Hindlimb muscle (tissue), 1 donor: ENCODE measurements around the gene MKNK2. TPM values are rescaled to one million over a fixed set of nuclear protein-coding genes. Genes with fewer than 3 reads are reported as not detected.

Experiments used
- DNase-seq: peaks from one replicate; pipeline ENCODE4 v3.0.0-alpha.2; 2013
- polyA plus RNA-seq: library from polyadenylated mRNA; unstranded; fragments of 120-200 nt; gene quantifications from one replicate; pipeline ENCODE4 v1.2.1, GENCODE V29; 2013; ENCODE audit not compliant: insufficient read length

Gene MKNK2
- polyA plus RNA-seq, 1 donor = 116 TPM

DNA sequence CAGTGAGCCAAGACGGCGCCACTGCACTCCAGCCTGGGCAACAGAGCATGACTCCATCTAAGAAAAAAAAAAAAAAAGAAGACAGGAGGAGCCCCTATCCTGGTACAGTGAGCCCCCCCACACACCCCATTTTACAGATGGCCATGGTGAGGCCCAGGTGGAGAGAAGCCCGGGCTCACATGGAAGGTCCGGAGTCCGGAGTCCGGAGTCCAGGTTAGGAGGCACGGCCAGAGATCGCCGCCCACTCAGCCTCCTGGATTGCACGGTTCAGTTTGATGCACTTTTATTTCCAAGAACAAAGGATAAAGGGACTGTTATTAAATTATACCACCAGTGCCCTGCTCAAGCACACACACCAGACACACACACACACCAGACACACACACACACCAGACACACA is 24.3 kb downstream of the MKNK2 start:
- DNase-seq = no peak

DNA sequence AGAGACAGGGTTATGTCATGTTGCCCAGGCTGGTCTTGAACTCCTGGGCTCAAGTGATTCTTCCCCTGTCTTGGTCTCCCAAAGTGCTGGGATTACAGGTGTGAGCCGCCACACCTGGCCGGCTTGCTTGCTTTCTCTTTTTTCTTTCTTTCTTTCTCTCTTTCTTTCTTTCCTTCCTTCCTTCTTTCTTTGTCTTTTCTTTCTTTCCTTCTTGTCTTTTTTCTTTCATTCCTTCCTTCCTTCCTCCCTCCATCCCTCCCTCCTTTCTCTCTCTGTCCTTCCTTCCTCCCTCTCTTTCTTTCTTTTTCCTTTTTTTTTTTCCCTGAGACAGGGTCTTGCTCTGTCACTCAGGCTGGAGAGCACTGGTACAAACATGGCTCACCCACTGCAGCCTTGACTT is 28.8 kb downstream of the MKNK2 start:
- DNase-seq = no peak

DNA sequence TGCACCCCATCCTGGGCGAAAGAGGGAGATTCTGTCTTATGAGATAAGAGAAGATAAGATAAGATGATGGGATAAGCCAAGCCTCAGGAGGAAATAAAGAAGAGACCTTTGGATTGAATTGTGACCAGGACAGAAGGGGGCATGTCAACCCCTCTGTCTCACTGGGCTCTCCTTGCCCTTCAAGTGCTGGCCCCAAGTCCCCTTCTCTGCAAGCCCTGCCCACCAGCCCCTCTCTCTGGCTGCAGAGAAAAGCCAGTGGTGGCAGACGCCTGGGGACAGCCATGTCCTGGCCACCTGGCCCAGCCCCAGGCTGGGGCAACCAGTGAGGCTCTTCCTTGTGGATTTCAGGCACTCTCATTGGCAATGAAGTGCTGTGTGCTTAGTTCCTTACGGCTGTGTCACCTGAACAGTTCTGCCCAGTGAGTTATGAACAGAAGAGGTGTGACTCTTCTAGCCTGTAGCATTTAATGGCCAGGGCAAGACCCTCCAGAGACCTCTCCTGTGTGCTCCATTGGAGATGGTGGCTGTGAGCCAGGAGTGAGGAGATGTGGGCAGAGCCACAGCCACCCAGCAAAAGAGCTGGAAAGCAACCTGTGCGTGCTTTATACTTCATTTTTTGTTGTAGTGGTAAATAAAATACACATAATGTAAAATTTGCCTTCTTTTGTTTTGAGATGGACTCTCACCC is 29.4 kb downstream of the MKNK2 start:
- DNase-seq = no peak

DNA sequence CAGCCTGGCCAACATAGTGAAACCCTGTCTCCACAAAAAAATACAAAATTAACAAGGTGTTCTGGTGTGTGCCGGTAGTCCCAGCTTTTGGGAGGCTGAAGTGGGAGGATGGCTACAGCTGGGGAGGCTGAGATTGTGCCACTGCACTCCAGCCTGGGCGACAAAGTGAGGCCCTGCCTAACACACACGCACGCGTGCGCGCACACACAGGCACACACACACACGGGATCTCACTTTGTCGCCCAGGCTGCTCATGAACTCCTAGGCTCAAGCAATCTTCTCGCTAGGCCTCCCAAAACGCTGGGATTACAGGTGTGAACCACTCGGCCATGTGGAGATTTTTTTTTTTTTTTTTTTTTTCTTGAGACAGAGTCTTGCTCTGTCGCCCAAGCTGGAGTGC is 32.3 kb downstream of the MKNK2 start:
- DNase-seq = no peak

DNA sequence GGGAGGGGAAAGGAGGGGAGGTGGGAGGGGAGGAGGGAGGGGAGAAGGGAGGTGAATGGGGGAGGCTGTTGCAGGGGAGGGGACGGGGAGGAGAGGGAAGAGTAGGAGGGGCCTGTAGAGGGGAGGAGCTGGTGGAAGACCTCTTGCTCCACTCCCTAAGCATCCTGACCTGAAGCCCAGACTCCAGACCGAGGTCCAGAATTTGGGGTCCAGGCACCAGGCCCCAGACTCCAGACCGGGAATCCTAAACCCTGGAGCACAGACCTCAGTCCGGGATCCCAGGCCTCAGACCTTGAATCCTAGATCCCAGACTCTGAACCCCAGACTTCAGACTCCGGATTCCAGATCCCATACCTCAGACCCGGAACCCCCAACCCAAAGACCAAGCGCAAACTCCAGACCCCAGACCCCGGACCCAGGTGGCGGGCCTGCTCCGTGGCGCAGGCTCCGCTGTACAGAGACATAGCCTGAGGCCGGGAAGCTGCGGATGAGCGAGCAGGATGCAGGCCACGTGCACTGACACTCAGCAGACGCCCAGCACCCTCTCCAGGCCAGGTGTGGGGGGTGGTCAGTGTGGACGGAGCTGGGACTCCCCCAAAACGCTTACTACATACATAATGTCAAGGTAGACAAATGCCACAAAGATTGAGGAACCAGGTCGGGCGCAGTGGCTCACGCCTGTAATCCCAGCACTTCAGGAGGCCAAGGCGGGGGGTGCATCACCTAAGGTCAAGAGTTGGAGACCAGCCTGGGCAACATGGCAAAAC is 34.8 kb downstream of the MKNK2 start:
- peak; percentile 76 for DNase-seq

DNA sequence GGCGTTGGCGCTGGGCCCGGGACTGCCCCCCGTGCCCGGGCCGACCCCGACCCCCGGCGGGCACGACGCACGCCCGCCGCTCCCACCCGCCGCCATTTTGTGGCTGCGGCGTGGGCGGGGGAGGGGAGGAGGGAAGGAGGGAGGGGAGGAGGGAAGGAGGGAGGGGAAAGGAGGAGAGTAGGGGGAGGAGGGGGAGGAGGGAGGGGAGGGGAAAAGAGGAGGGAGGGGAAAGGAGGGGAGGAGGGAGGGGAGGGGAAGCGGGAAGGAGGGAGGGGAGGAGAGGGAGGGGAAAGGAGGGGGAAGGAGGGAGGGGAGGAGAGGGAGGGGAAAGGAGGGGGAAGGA is 35.5 kb downstream of the MKNK2 start, which contains the start of gene BTBD2:
BTBD2 (minus strand) TSS at position 107 of the 343 bp plus-strand sequence; CDS start at position 96, 11 bp downstream.
- peak; percentile 78 for DNase-seq

DNA sequence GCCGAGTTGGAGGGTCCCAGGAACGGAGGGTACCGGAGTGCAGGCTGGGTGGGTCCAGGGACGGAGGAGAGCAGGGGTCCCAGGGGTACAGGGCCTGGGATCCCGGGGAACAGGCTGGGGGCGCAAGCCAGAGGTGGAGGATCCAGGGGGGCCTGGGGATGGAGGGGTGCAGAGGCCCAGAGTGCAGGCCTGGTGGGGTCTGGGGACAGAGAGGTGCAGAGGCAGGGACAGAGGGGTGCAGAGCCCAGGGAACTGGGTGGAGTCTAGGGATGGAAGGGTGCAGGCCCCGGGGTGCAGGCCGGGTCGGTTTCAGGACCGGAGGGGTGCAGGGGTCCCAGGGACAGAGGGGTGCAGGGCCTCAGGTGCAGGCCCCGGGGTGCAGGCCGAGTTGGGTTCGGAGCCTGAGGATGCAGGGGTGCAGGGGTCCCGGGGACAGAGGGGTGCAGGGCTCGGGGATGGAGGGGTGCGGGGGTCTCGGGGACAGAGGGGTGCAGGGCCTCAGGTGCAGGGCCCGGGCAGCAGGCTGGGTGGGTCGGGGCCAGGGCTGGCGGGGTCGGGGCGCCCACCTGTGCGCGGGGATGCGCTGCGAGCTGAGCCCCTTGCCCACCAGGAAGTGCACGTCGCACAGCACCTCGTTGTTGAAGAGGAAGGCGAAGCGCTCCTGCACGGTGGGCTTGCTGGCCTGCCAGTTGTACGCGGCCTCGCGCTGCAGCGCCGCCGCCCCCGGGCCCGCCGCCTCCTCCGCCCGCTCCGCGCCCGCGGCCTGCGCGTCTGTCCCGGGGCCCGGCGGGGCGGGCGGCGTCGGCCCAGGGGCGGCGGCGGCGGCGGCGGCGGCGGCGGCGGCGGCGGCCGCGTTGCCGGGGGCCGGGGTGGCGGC is 36.1 kb downstream of the MKNK2 start:
- DNase-seq = no peak

DNA sequence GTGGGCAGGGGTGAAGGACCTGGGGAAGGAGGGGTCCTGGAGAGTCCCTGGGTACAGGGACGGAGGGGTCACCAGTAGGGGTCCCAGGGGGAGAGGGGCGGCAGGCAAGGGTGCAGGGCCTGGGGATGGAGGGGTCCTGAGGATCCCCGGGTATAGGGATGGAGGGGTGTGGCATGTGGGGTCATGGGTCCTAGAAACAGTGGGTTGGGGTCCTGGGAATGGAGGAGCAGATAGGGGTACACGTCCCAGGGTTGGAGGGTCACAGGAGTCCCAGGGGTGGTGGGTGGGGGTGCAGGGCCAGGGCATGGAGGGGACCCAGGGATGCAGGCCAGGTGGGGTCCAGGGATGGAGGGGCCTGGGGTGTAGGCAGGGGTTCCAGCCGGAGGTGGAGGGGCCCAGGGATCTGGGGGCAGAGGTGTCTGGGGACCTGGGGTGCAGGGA is 36.9 kb downstream of the MKNK2 start:
- no peak for DNase-seq

DNA sequence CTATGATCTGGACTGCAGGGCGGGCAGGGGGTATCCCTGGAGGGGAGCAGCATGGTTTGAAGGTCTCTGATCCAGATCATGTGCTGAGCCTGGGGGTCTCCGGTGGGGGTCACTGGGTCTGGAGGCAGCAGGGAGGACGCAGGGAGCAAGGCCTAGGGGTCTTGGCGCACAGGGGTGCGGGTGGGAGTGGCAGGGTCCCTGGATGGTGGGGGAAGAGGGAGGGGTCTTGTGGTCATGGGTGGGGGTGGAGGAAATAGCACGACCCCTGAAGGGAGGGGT is 37.4 kb downstream of the MKNK2 start:
- DNase-seq = no peak

DNA sequence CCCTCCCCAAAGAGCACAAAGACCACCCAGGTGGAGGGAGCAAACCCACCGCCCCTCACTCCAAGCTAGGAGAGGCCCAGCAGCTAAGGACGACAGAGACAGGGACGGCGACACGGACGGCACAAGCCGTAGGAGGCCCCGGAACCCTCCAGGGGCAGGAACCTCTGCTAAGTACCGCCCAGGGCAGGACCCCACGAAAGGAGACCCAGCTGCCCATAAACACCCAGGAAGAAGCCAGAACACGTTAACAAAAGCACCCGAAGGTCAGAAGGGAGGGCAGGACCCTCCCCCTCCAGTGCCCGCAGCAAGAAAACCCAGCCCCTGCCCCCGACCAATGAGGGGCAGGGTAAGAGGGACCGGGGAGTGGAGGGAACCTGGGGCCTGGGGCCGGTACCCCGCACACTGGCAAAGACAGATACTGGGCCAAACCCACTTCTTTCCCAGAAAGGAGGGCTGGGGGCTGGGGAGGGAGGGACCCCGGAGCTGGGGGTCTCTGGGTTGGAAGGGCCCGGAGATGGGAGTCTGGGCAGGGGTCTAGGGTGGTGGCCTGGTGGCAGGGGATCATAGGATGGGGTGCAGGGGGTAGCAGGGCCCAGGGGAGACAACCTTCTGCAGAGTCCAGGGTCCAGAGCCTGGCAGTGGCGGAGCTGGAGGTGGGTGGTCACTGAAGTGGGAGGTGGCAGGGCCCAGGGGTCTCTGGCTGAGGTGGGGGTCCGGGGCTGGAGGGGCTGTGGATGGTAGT is 37.9 kb downstream of the MKNK2 start:
- DNase-seq = no peak

DNA sequence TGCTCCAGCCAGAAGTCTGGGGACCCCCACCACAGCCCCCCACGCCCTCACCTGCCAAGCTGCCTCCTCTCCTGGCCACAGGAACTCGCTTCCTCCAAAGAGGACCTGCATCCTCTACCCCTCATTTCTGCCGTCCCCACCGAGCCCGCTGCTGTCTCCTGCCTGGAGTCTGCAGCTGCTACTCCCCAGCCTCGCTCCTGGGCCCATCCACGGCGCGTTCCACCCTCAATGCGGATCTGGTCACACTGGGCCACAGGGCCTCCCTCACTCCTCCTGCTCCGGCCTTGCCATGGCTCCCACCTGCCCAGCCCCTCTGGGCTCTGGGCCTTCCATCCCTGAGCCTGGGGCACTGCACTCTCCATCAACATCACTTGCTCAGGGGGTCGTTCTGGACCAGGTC is 39.9 kb downstream of the MKNK2 start:
- DNase-seq = no peak

DNA sequence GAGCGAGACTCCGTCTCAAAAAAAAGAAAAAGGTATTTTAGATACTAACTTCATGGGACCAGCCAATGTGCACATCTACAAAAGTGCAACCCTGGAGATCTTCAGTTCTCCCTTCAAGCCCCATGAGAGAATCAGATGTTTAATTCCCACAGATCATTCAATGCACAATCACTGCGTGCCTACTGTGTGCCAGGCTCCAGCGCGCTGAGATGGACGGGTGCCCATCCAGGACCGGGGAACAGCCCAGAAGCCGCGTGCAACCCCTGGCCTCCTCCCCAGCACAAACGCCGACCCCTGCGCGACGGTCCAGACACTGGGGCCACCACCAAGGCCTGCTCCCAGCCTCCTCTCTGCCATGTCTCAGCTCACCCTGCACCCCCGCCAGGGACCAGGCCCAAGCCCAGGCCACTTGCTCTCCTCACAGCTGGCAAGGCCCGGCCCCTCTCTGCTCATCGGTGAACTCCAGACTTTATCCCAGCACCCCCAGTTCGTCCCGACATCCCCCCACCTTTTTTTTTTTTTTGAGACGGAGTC is 40.8 kb downstream of the MKNK2 start:
- DNase-seq = no peak

DNA sequence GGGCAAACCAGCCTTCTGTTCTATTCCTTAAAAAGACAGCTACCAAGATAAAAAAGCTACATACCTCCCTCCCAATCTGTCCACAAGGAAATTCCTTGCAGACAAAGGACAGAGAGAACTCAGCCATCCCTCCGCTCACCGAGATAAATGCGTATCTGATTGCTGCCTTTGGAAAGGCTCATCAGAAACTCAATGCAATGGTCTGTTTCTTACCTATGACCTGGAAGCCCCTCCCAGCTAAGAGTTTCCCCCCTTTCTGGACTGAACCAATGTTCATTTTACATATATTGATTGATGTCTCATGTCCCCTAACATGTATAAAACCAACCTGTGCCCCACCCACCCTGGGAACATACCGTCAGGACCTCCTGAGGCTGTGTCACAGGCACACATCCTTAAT is 47.2 kb downstream of the MKNK2 start:
- no peak for DNase-seq

DNA sequence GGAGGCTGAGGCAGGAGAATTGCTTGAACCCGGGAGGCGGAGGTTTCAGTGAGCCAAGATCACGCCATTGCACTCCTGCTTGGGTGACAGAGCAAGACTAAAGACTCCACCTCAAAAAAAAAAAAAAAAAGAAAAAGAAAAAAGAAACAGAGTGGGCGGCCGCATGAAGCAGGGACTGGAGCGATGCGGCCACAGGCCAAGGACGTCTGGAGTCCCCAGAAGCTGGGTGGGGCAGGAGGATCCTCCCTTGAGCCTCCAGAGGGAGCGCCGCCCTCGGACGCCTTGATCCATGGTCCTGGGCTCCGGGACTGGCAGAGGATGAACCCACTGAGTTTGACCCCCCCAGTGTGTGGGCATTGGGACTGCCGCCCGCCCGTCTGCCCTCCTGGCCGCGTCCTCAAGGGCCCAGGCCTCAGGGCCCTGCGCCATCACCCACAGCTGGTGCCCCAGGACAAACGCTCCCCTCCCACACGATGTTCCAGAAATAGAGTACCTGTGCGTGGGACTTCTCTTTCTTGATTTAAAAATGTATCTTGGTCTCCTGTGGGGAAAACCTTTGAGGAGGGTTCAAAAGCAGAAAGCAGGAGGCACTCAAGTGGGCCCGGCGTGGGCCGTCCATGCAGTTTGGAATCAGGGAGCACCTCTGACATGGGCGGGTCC is 51.1 kb downstream of the MKNK2 start:
- no peak for DNase-seq

DNA sequence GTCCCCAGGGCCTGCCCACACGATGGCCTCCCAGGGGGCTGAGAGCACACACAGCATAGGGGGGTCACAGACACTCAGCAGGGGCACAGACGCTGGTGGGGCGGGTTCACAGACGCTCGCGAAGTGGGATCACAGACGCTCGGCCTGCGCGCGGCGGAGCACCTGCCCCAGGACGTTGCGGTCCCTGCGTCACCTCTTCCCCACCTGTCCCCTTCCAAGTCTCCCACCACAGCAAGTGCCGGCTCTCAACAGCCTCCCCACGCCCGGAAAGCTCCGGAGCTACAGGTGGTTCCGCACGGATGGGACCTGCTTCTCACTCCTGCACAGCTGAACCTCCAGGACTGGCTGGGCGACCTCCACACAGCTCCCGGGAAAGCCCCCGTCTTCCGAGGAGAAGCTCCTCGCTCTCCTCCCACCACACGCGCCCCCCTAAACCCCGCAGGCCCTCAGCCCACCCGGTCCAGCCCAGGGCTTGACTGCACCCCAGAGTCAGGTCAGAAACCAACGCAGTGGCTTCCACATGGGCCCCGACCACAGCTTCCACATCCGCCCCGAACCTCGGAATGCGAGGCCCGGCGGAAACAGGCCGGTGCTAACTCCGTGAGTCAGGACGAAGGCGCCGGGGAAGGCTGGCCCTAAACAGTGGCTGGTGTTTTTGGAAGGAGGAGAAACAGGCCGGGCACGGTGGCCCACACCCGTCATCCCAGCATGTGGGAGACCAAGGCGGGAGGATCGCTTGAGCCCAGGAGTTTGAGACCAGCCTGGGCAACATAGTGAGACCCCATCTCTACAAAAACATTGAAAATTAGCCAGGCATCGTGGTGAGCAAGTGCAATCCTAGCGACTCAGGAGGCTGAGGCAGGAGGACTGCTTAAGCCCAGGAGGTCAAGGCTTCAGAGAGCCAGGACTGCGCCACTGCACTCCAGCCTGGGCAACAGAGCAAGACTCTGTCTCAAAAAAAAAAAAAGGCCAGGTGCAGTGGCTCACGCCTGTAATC is 52.0 kb downstream of the MKNK2 start:
- no peak for DNase-seq

DNA sequence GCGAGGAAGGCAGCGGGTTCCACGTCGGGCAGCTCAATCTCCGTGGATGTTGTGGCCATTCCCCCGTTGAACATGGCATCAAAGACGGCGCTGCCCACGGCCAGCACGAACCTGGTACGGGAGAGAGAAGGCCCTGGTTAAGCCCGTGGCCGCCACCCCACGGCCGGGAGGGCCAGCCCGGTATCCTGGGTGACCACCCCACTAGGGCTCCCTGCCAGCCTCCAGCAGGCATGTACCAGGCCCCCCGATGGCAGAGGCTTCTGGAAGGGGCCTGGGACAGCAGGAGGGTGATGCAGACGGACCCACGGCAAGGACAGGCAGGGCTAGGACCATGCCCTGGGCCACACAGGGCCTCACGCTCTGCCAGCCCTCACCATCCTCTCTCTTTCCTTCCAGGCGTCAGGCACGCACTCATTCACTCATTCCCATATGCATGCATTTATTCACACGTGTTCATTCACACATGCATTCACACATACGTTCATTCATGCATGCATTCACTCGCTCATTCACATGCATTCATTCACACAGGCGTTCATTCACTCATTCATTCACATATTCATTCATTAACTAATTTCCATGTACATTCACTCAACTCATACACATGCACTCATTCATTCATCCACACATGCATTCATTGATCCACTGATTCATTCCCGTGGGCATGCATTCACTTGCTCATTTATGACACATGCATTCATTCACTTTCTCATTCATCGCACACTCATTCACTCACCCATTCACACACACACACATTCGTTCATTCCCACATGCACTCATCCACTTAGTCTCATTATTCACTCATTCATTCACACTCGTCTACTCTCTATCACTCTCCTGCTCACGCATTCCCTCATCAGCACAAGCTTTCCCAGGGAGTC is 53.5 kb downstream of the MKNK2 start:
- DNase-seq = no peak

DNA sequence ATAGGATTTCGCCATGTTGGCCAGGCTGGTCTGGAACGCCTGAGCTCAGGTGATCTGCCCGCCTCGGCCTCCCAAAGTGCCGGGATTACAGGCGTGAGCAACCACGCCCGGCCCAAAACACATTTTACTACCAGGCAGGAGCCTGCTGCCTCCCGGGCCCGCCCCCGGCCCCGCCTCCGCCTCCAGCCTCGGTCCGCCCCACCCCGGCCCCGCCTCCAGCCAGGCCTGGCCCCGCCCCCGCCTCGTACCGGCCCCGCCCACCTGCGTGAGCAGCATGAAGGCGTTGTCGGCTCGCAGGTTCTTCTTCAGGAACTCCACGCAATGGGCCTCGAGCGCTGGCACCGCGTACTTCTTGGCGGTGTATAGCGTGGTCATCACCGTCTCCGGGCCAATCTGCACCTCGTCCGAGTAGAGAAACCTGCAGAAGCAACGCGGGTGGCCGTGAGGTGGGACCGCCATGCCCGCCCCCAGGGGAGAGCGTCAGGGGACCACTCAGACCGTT is 58.2 kb downstream of the MKNK2 start:
- no peak for DNase-seq

DNA sequence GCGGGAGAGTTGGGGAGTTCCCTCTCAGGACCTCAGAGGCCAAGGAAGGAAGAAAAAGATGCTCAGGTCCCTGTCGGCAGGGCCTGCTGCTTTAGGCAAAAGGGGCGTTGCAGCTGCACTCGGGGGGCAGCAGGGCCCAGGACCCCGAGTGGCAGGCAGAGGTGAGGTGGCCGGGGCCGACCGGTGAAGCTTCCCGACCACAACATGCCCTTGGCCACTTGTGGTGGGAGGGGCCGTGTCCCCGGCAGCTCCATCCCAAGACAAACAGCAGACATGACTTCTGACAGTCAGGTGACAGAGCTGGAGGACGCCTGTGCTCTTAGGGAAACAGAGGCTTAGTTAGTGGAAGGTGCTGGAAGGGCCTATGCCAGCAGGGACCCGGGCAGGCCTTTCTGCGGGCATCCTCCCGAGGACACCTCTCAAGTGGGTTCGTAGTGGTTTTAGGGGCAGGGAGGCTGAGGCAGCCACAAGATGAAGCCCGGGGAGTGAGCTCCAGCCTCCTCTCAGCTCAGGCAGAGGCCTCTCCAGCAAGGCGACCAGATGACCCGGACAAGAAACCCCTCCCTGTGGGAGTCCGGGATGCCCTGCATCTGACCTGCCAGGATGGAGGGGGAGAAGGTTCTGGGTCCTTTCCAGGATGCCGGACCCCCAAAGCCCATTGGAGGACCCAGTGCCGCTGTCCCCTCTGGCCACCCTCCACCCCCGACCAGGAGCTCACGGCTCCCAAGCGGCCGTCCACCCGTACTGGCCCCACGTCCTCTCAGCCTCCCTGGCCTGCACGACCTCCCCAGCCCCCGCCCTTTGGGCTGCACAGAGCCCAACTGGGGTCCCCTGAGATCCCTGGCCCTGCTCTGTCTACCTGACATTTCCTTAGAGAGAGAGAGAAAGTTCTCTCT is 59.8 kb downstream of the MKNK2 start:
- no peak for DNase-seq
